Gastroesophageal sphincter (tissue), 3 donors: ENCODE results near the gene NT5C1B.

Source experiments
- CTCF ChIP-seq, 4 experiments: fragments of 200-600 bp in 2 of 4; fragments of 450-650 bp in 2 of 4; sonication (generic) in 1 of 4; IDR thresholded peaks; one replicate each; pipeline ENCODE4 v1.5.1; 2017 to 2019; ENCODE audit warnings: antibody characterized with exemption in 4 of 4, mild to moderate bottlenecking in 2 of 4, moderate library complexity in 2 of 4
- EP300 ChIP-seq: sonication (generic); formaldehyde crosslinking; IDR thresholded peaks from one replicate; pipeline ENCODE4 v1.6.1; 2017; ENCODE audit warnings: antibody characterized with exemption, mild to moderate bottlenecking
- POLR2A ChIP-seq, 2 donors: fragments of 450-650 bp; IDR thresholded peaks; one replicate each; pipeline ENCODE4 v1.6.1; 2017; ENCODE audit warnings: antibody characterized with exemption in 2 of 2, mild to moderate bottlenecking in 2 of 2, moderate library complexity in 1 of 2

DNA sequence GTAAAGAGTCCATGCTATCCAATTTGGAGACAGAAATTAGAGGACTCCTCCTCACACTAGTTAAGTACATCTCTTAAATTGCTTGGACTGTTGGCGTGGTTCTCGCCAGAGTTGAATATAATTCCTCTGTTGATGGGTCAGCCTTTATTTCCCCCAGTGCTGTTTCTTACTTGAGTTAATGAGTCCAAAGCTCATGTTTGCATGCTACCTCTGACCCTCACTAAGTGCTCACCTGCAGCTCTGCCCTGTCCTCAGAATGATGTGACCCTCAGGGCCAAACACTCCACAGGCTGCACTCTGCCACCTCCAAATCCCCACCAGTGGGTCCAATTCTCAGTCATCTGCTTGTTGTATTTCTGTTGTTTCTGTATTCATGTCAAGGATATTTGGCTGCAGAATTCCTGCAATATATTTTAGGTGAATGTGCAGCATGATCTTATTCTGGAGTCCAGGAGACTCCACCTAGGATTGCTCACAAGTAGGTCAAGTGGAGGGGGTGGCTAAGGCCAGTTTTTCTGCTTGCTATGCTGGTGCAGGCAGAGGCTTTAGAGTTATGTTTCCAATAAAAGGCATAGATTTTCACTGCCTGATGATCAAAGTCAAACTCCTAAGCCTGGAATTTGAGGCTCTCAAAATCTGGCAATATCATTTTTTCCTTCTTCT lies 66.8 kb downstream of the NT5C1B start:
- TF ChIP-seq POLR2A (IDR thresholded peaks at IDR 0.05) (no peak), CTCF (IDR thresholded peaks at IDR 0.05) (no peak), EP300 (no peak)
